RPMI7951 (cell line): ENCODE measurements around the gene ARNT2. TPM values are rescaled to one million over a fixed set of nuclear protein-coding genes. Genes with fewer than 3 reads are reported as not detected.
A peak's percentile ranks its signal among the peaks of the same experiment; 100 is the strongest.
"Not testable (repeated sequence)": the region's sequence is repeated elsewhere in the genome, so short reads cannot be mapped to it uniquely, and the experiment has no call there.

ENCODE experiments used
- DNase-seq: peaks from one replicate; pipeline ENCODE4 v3.0.0-alpha.2; 2012; ENCODE audit warnings: low read depth
- total RNA-seq: library from RNA; depleted of rRNA; stranded (reverse); fragments of >200 nt; shearing (Covaris generic); gene quantifications from 2 replicates; pipeline ENCODE4 v1.2.3, GENCODE V29; 2014

The ARNT2 gene
- total RNA-seq, 1 experiment from 2014 or later: 2.3 TPM

- DNase-seq: peak; percentile 89
These were observed 211.7 kb downstream of the ARNT2 start for GRCh38 chr15:80615783-80616391.

DNA sequence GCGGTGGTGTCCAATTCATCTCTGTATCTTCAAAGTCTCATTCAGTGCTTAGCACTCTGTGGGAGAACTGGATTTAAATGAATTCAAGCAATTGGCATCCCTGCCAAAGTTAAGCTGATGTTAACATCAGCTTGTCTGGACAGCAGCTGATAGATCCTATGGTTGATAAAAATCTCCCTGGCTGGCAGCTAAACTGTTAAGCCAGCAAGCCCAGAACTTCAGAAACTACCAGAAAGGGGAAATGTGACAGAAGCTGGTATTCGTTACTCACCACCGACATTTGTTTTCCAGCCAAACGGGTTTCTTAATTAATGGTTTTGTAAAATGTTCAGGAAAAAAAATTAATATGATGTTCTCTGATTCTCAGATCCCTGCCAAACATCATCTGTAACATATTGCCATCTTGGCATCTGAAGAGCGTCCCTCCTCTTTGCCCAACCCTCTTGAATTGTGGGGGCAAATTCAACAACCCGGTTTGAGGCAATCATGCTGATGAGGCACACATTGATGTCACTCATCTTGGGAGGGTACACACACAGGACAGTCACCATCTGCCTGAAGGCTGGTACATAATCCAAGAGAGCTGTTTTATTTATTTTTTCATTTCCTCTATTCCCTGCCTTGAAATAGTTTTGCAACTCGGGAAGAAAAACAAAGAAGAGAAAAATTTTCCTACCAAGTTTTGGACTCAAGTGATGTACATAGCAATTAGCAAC, 214.7 kb downstream of the ARNT2 start:
- DNase-seq: no peak

DNA sequence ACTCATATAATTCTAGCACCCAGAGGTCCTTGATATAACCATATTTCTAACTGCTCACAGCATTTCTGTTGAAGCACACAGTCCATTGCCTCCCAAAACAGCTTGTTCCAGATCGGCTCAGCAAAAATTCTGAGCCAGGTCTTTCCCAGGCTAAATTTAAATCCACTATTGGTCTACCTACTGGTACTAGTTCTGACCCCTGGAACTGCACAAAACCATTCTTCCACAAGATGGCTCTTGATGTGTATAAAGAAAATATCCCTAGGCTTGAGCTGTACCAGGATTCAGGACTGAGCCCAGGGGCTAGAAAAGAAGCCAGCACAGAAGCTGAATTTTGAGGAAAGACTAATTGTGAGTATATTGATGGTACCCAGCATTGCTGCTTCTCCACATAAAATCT, 215.5 kb downstream of the ARNT2 start:
- DNase-seq: no peak

DNA sequence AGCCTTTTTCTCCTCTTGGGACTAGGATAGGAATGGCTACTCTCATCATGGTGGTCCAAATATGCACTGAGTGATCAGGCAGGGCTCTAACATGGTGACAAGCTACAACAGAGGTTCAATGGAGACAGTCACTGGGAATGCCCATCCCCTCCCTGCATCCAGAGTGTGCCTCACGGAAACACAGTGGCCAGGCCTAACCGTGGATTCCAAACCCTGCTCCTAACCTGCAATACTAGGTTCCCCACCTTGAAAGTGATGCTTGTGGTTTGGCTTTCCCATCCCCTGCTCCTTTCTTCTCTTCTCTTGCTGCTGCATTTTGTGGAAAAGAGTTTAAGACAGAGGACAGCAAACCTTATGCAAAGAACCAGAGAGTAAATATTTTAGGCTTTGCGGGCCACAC, 216.0 kb downstream of the ARNT2 start:
- no peak for DNase-seq

- no peak for DNase-seq
These were observed 216.7 kb downstream of the ARNT2 start for GRCh38 chr15:80620931-80621330.

DNA sequence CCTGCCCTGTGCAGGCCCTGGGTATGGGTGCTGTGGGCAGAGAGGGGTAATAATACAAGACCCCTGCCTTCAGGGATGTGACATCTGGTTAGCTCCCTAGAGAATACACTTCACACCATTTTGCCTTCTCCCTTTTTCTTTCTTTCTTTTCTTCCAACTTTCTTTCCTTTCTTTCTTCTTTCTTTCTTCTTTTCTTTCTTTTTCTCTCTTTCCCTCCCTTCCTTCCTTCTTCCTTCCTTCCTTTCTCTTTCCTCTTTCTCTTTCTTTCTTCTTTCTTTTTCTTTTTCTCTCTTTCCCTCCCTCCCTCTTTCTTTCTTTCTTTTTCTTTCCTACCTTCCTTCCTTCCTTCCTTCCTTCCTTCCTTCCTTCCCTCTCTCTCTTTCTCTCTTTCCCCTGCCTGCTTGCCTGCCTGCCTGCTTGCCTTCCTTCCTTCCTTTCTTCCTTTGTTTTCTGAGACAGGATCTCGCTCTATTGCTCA, 222.5 kb downstream of the ARNT2 start:
- no peak for DNase-seq

GRCh38 chr15:80629355-80629754, 225.2 kb downstream of the ARNT2 start:
- DNase-seq: no peak

DNA sequence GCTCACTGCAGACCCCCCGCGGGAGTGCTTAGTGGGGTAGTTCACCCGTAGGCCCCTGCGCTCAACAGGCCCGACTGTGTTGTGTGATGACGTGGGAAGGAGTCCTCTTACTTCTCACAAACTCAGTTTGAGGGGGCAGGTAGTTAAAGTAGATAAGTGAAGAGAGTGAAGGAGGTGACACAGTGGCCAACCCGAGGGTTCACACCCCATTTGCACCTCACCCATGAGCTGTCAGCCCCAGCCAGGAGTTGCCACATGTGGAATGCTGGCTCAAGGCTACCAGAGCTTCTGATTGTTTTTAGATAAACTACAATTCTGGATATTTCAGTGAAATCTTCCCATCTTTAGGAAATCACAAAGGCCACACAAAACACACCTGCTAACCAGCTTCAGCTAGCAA, 226.8 kb downstream of the ARNT2 start:
- DNase-seq: no peak

- no peak for DNase-seq
These were observed 229.0 kb downstream of the ARNT2 start for GRCh38 chr15:80633221-80633620.

GRCh38 chr15:80635953-80636352, 231.8 kb downstream of the ARNT2 start:
- DNase-seq: no peak

GRCh38 chr15:80636675-80637074, 232.5 kb downstream of the ARNT2 start:
- no peak for DNase-seq

- no peak for DNase-seq
These were observed 233.6 kb downstream of the ARNT2 start for GRCh38 chr15:80637747-80638146.

DNA sequence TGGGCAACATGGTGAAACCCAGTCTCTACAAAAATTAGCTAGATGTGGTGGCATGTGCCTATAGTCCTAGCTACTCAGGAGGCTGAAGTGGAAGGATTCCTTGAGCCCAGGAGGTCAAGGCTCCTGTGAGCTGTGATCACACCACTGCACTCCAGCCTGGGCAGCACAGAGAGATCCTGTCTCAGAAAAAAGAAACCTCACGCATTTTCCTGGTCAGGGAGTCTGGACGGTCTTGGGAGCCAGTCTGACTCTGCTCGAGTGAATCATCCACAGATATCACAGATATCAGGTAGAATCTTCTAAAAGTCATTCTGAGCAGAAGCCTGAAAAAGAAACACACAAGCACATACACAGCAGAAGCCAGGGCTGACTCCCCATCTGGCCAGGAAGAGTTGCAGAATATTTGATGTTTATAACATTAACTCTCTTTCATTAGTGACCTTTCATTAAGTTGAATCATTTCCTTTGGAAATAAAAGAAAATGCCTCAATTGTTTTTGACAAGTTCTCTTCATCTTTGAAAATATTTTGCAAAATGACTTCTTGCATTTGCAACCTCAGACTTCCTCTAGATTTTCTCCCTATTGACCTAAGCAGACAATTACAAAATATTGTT, 234.5 kb downstream of the ARNT2 start:
- DNase-seq: peak; percentile 48

- no peak for DNase-seq
These were observed 235.0 kb downstream of the ARNT2 start for GRCh38 chr15:80639168-80639555.

DNA sequence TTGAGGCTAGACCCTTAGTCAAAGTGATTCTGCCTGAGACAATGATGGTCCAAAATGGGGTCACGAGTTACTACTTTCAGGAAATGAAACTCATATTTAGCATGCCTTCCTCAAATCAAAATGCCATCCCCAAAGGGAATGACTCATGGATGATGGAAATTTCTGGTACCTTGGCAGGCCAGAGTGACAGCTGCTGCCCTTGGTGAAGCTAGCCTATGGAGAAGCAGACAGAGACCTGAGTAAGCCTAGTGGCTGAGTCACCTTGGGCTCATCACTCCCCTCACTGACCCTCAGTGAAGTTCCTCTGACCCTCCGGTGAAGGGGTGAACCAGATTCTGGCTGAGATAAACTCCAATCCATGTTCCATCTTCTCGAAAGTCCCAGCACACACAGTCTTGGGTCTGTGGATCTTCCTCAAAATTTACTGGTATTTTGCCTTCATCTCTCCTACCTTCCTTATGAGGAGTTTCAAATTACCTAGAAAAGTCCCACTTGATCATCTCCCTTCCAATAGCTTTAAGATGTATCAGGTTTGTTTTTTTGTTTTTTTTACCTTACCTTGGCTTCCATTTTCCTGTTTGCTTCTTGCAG, 236.4 kb downstream of the ARNT2 start:
- peak; percentile 48 for DNase-seq

DNA sequence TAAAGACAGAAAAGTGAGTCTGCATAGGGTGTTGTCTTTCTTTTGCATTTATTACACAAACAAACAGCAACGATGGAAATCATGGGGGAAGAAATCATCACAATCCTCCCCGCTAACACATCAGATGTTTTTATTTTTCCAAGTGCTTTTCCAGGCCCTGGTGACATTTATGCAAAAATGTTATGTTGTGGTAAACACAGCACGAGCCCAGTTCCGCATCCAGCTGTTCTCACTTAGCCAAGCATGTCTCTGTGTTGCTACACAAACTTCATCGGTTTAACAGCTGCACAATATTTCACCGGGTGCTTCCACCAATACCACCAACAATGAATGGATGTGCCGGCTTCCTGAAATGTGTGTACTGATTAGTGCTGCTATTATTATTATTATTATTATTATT, 237.2 kb downstream of the ARNT2 start:
- no peak for DNase-seq

GRCh38 chr15:80643431-80643951, 239.3 kb downstream of the ARNT2 start:
- DNase-seq: peak; percentile 58

- DNase-seq: peak; percentile 76
These were observed 241.4 kb downstream of the ARNT2 start for GRCh38 chr15:80645494-80646065.

GRCh38 chr15:80647424-80647823, 243.2 kb downstream of the ARNT2 start:
- not testable (repeated sequence) for DNase-seq
